WTC11 (cell line): ENCODE measurements around the gene PRICKLE3. TPM values are rescaled to one million over a fixed set of nuclear protein-coding genes. Genes with fewer than 3 reads are reported as not detected.

Experiments used
- ATAC-seq: fragments of 200-7000 bp; cut with Tn5 transposase; 2 replicates; pipeline ENCODE4 v1.10.0; 2021; ENCODE audit warnings: mild to moderate bottlenecking, moderate library complexity
- CTCF ChIA-PET: fragments of 300-600 bp; sonication (Branson Sonifier 250); formaldehyde crosslinking; loops from one replicate; lab custom pipeline; 2021; ENCODE audit warnings: antibody characterized with exemption; lab: Charles Lee
- POLR2A ChIA-PET: fragments of 350-600 bp; sonication (Branson Sonifier 250); formaldehyde crosslinking; loops from one replicate; lab custom pipeline; 2021; ENCODE audit warnings: antibody characterized with exemption; lab: Charles Lee
- DNase-seq: peaks from one replicate; pipeline ENCODE4 v3.0.0; 2021; ENCODE audit warnings: low spot score
- H3K27ac Mint-ChIP-seq: 2 replicates; pipeline ENCODE4 v1.8.0; 2021; ENCODE audit warnings: mixed read lengths
- H3K27me3 Mint-ChIP-seq: 2 replicates; pipeline ENCODE4 v1.8.0; 2021; ENCODE audit warnings: low read depth, mild to moderate bottlenecking, moderate library complexity, mixed read lengths
- H3K36me3 Mint-ChIP-seq: 2 replicates; pipeline ENCODE4 v1.8.0; 2021; ENCODE audit warnings: mixed read lengths
- H3K4me1 Mint-ChIP-seq: 2 replicates; pipeline ENCODE4 v1.8.0; 2022; ENCODE audit warnings: mixed read lengths
- H3K4me3 Mint-ChIP-seq: 2 replicates; pipeline ENCODE4 v1.8.0; 2021; ENCODE audit warnings: mild to moderate bottlenecking, moderate library complexity, mixed read lengths
- H3K9me3 Mint-ChIP-seq: 2 replicates; pipeline ENCODE4 v1.8.0; 2021; ENCODE audit warnings: mixed read lengths
- ETV6 ChIP-seq: sonication (generic); formaldehyde crosslinking; IDR thresholded peaks from 2 replicates; pipeline ENCODE4 v1.8.1; 2022; ENCODE audit warnings: mild to moderate bottlenecking, missing genetic modification reagents
- FOXJ3 ChIP-seq: sonication (generic); formaldehyde crosslinking; IDR thresholded peaks from 2 replicates; pipeline ENCODE4 v1.9.0; 2021; ENCODE audit warnings: missing genetic modification reagents, mild to moderate bottlenecking, borderline replicate concordance
- FOXP1 ChIP-seq: sonication (generic); formaldehyde crosslinking; IDR thresholded peaks from 2 replicates; pipeline ENCODE4 v1.8.0; 2022; ENCODE audit warnings: missing genetic modification reagents, mild to moderate bottlenecking, moderate library complexity, borderline replicate concordance
- JUN ChIP-seq: sonication (generic); formaldehyde crosslinking; IDR thresholded peaks from 2 replicates; pipeline ENCODE4 v1.8.0; 2023; ENCODE audit warnings: mild to moderate bottlenecking, missing genetic modification reagents
- MYBL2 ChIP-seq: sonication (generic); formaldehyde crosslinking; IDR thresholded peaks from 2 replicates; pipeline ENCODE4 v1.8.1; 2023; ENCODE audit warnings: mild to moderate bottlenecking, moderate library complexity, missing genetic modification reagents
- TP53 ChIP-seq: sonication (generic); formaldehyde crosslinking; IDR thresholded peaks from 2 replicates; pipeline ENCODE4 v1.8.1; 2023; ENCODE audit warnings: mild to moderate bottlenecking, missing genetic modification reagents
- ZNF232 ChIP-seq: sonication (generic); formaldehyde crosslinking; IDR thresholded peaks from 2 replicates; pipeline ENCODE4 v1.8.0; 2022; ENCODE audit warnings: mild to moderate bottlenecking, missing genetic modification reagents
- ZNF317 ChIP-seq: sonication (generic); formaldehyde crosslinking; IDR thresholded peaks from 2 replicates; pipeline ENCODE4 v1.8.1; 2023; ENCODE audit warnings: low read depth, mild to moderate bottlenecking, moderate library complexity, missing genetic modification reagents, borderline replicate concordance
- ZNF423 ChIP-seq: fragments of 250-450 bp; sonication (Bioruptor Pico); IDR thresholded peaks from 2 replicates; pipeline ENCODE4 v2.1.2; 2022; ENCODE audit warnings: mild to moderate bottlenecking, moderate library complexity
- total RNA-seq: library from RNA; stranded (reverse); gene quantifications from 3 replicates; pipeline ENCODE4 v1.2.3, GENCODE V29; 2021
- TF ChIP-seq, protein P1 (sequence below): sonication (generic); formaldehyde crosslinking; IDR thresholded peaks from 2 replicates; pipeline ENCODE4 v1.8.1; 2023; ENCODE audit warnings: mild to moderate bottlenecking, missing genetic modification reagents, borderline replicate concordance
- TF ChIP-seq, protein P2 (sequence below): sonication (generic); formaldehyde crosslinking; IDR thresholded peaks from 2 replicates; pipeline ENCODE4 v1.8.1; 2022; ENCODE audit warnings: low read depth, mild to moderate bottlenecking, moderate library complexity, missing genetic modification reagents, borderline replicate concordance
- TF ChIP-seq, protein P3 (sequence below): fragments of 250-450 bp; sonication (Bioruptor Pico); IDR thresholded peaks from 2 replicates; pipeline ENCODE4 v1.9.0; 2021; ENCODE audit warnings: mild to moderate bottlenecking
- TF ChIP-seq, protein P4 (sequence below): sonication (generic); formaldehyde crosslinking; IDR thresholded peaks from 2 replicates; pipeline ENCODE4 v1.8.1; 2023; ENCODE audit warnings: mild to moderate bottlenecking, moderate library complexity, missing genetic modification reagents
- TF ChIP-seq, protein P5 (sequence below): sonication (generic); formaldehyde crosslinking; conservative IDR thresholded peaks from 2 replicates; pipeline ENCODE4 v1.8.1; 2023; ENCODE audit warnings: mild to moderate bottlenecking, low read depth, missing genetic modification reagents, moderate library complexity
- TF ChIP-seq, protein P6 (sequence below): fragments of 200-600 bp; IDR thresholded peaks from 2 replicates; pipeline ENCODE4 v1.8.0; 2022; ENCODE audit warnings: antibody characterized with exemption
- TF ChIP-seq, protein P7 (sequence below): sonication (generic); formaldehyde crosslinking; IDR thresholded peaks from 2 replicates; pipeline ENCODE4 v1.8.0; 2022; ENCODE audit warnings: mild to moderate bottlenecking, missing genetic modification reagents

The PRICKLE3 gene
- total RNA-seq, 1 experiment from 2014 or later: 14.6 TPM

DNA sequence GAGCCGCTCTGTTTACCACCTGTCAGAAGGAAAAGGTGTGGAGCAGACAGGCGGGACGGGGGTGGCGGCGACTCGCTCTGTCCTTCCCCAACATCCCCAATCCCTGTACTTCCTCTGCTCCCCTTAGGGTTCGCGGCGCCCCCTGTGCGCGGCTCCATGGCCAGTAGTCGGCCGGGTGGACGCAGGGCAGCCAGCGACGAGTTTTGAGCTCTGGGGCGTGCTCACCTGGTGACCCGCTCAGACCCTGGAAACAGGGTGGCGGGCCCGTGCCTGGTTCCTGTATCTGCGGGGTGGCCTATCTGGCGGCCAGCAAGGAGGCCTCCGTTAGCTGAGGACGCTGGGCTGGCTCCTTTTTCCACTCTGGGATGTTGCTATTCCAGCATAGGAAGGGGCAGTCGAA is 29.0 kb downstream of the PRICKLE3 start:
- ATAC-seq: no peak
- Mint-ChIP-seq H3K4me3 (peak overlapping the region; percentile 67), H3K36me3 (no peaks in the 10 kb centered on the region), H3K27me3 (peaks cover 49% of the 10 kb centered on the region), H3K9me3 (no peaks in the 10 kb centered on the region), H3K27ac (no peak overlapping the region), H3K4me1 (peaks cover 9% of the 10 kb centered on the region)
- no peak for DNase-seq
- TF ChIP-seq ETV6 (no peak), ZNF232 (CRISPR knock-in tag) (no peak)
- TF ChIP-seq, protein P1, sequence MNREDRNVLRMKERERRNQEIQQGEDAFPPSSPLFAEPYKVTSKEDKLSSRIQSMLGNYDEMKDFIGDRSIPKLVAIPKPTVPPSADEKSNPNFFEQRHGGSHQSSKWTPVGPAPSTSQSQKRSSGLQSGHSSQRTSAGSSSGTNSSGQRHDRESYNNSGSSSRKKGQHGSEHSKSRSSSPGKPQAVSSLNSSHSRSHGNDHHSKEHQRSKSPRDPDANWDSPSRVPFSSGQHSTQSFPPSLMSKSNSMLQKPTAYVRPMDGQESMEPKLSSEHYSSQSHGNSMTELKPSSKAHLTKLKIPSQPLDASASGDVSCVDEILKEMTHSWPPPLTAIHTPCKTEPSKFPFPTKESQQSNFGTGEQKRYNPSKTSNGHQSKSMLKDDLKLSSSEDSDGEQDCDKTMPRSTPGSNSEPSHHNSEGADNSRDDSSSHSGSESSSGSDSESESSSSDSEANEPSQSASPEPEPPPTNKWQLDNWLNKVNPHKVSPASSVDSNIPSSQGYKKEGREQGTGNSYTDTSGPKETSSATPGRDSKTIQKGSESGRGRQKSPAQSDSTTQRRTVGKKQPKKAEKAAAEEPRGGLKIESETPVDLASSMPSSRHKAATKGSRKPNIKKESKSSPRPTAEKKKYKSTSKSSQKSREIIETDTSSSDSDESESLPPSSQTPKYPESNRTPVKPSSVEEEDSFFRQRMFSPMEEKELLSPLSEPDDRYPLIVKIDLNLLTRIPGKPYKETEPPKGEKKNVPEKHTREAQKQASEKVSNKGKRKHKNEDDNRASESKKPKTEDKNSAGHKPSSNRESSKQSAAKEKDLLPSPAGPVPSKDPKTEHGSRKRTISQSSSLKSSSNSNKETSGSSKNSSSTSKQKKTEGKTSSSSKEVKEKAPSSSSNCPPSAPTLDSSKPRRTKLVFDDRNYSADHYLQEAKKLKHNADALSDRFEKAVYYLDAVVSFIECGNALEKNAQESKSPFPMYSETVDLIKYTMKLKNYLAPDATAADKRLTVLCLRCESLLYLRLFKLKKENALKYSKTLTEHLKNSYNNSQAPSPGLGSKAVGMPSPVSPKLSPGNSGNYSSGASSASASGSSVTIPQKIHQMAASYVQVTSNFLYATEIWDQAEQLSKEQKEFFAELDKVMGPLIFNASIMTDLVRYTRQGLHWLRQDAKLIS (CRISPR knock-in tag): no peak
- CTCF ChIA-PET: interaction anchor here (1.0 to 1.5 kb wide), 5 partner anchors 10 to 35 kb away, joined by 3 to 10 read pairs (median 4); no protein-coding TSS in a partner anchor
- POLR2A ChIA-PET: no interaction called here

DNA sequence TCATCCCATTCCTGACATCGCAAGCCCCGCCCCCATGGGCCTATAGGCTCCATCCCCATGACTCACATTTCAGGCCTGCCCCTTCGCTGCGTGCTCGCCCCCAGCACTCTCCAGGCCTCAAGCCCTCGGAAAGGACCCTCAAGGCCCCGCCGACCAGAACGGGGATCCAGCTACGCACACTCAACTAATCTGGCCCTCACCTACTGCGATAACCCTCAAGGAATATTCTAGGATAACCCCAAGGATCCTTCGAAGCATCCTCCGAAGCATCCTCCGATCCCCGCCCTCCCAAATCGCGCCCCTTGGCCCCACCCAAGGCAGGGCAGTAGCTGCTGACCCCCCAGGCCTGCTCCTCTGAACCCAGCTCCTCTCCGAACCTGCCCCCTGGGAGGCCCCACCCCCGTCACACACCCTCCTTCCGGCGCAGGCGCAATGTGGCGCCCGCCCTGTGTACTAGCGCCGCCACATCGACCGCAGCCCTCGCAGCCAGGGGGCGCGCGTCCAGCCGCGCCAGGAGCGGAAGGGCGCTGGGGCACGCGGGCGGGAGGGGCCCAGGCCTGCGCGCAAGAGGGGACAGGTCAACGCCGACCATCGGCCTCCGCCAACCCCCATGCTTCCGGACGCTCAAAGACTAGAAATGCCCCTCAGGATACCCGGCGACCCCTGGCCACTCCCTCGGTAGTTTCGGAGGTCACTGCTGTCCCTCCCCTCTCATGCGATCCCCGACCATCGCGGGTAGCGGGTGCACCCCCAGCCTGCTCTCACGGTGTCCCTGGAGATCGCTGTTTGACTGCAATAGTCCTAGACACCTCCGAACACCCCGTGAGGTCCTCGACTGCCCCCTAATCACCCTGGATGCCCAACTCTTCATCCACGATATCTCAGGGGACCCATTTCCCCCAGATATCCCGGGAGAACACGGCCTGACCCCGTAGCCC is 30.0 kb downstream of the PRICKLE3 start:
- ChIA-PET CTCF (interaction anchor here (0.6 to 2.1 kb wide), 21 partner anchors 7 to 766 kb away, joined by 3 to 29 read pairs (median 5); partner anchors contain the start of genes CLCN5 and KCND1), POLR2A (interaction anchor here (1.2 to 1.8 kb wide), 2 partner anchors 17 to 35 kb away, joined by 4 read pairs; no protein-coding TSS in a partner anchor)
- peak; percentile 82 for DNase-seq
- no peaks in the 10 kb centered on the region for H3K36me3 Mint-ChIP-seq
- H3K27me3 Mint-ChIP-seq: peaks cover 39% of the 10 kb centered on the region
- no peaks in the 10 kb centered on the region for H3K9me3 Mint-ChIP-seq
- ATAC-seq: peak; percentile 90
- H3K4me1 Mint-ChIP-seq: peaks cover 9% of the 10 kb centered on the region
- peak overlapping the region; percentile 94 for H3K27ac Mint-ChIP-seq
- H3K4me3 Mint-ChIP-seq: peak overlapping the region; percentile 80
- TF ChIP-seq, protein P2, sequence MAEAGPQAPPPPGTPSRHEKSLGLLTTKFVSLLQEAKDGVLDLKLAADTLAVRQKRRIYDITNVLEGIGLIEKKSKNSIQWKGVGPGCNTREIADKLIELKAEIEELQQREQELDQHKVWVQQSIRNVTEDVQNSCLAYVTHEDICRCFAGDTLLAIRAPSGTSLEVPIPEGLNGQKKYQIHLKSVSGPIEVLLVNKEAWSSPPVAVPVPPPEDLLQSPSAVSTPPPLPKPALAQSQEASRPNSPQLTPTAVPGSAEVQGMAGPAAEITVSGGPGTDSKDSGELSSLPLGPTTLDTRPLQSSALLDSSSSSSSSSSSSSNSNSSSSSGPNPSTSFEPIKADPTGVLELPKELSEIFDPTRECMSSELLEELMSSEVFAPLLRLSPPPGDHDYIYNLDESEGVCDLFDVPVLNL (CRISPR knock-in tag): no peak
- TF ChIP-seq FOXP1 (CRISPR knock-in tag) (peak; percentile 47; the same call in 1 of the 2 replicates), TP53 (no peak), ETV6 (no peak), MYBL2 (CRISPR knock-in tag) (peak; percentile 36; the same call in 1 of the 2 replicates), ZNF317 (CRISPR knock-in tag) (no peak), ZNF423 (CRISPR knock-in tag) (no peak), FOXJ3 (CRISPR knock-in tag) (no peak), JUN (no peak)
- TF ChIP-seq, protein P3, sequence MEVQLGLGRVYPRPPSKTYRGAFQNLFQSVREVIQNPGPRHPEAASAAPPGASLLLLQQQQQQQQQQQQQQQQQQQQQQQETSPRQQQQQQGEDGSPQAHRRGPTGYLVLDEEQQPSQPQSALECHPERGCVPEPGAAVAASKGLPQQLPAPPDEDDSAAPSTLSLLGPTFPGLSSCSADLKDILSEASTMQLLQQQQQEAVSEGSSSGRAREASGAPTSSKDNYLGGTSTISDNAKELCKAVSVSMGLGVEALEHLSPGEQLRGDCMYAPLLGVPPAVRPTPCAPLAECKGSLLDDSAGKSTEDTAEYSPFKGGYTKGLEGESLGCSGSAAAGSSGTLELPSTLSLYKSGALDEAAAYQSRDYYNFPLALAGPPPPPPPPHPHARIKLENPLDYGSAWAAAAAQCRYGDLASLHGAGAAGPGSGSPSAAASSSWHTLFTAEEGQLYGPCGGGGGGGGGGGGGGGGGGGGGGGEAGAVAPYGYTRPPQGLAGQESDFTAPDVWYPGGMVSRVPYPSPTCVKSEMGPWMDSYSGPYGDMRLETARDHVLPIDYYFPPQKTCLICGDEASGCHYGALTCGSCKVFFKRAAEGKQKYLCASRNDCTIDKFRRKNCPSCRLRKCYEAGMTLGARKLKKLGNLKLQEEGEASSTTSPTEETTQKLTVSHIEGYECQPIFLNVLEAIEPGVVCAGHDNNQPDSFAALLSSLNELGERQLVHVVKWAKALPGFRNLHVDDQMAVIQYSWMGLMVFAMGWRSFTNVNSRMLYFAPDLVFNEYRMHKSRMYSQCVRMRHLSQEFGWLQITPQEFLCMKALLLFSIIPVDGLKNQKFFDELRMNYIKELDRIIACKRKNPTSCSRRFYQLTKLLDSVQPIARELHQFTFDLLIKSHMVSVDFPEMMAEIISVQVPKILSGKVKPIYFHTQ (CRISPR knock-in tag): no peak
- TF ChIP-seq, protein P4, sequence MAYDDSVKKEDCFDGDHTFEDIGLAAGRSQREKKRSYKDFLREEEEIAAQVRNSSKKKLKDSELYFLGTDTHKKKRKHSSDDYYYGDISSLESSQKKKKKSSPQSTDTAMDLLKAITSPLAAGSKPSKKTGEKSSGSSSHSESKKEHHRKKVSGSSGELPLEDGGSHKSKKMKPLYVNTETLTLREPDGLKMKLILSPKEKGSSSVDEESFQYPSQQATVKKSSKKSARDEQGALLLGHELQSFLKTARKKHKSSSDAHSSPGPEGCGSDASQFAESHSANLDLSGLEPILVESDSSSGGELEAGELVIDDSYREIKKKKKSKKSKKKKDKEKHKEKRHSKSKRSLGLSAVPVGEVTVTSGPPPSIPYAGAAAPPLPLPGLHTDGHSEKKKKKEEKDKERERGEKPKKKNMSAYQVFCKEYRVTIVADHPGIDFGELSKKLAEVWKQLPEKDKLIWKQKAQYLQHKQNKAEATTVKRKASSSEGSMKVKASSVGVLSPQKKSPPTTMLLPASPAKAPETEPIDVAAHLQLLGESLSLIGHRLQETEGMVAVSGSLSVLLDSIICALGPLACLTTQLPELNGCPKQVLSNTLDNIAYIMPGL (CRISPR knock-in tag): peak; percentile 63; the same call in 1 of the 2 replicates
- TF ChIP-seq, protein P5, sequence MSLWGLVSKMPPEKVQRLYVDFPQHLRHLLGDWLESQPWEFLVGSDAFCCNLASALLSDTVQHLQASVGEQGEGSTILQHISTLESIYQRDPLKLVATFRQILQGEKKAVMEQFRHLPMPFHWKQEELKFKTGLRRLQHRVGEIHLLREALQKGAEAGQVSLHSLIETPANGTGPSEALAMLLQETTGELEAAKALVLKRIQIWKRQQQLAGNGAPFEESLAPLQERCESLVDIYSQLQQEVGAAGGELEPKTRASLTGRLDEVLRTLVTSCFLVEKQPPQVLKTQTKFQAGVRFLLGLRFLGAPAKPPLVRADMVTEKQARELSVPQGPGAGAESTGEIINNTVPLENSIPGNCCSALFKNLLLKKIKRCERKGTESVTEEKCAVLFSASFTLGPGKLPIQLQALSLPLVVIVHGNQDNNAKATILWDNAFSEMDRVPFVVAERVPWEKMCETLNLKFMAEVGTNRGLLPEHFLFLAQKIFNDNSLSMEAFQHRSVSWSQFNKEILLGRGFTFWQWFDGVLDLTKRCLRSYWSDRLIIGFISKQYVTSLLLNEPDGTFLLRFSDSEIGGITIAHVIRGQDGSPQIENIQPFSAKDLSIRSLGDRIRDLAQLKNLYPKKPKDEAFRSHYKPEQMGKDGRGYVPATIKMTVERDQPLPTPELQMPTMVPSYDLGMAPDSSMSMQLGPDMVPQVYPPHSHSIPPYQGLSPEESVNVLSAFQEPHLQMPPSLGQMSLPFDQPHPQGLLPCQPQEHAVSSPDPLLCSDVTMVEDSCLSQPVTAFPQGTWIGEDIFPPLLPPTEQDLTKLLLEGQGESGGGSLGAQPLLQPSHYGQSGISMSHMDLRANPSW (CRISPR knock-in tag): no peak
- TF ChIP-seq, protein P6, sequence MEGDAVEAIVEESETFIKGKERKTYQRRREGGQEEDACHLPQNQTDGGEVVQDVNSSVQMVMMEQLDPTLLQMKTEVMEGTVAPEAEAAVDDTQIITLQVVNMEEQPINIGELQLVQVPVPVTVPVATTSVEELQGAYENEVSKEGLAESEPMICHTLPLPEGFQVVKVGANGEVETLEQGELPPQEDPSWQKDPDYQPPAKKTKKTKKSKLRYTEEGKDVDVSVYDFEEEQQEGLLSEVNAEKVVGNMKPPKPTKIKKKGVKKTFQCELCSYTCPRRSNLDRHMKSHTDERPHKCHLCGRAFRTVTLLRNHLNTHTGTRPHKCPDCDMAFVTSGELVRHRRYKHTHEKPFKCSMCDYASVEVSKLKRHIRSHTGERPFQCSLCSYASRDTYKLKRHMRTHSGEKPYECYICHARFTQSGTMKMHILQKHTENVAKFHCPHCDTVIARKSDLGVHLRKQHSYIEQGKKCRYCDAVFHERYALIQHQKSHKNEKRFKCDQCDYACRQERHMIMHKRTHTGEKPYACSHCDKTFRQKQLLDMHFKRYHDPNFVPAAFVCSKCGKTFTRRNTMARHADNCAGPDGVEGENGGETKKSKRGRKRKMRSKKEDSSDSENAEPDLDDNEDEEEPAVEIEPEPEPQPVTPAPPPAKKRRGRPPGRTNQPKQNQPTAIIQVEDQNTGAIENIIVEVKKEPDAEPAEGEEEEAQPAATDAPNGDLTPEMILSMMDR: peak; percentile 31; the same call in 1 of the 2 replicates
- TF ChIP-seq, protein P7, sequence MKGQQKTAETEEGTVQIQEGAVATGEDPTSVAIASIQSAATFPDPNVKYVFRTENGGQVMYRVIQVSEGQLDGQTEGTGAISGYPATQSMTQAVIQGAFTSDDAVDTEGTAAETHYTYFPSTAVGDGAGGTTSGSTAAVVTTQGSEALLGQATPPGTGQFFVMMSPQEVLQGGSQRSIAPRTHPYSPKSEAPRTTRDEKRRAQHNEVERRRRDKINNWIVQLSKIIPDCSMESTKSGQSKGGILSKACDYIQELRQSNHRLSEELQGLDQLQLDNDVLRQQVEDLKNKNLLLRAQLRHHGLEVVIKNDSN (CRISPR knock-in tag): no peak
